IPS-NIHi7 (cell line): ENCODE measurements around the gene DTX4.

Experiments used
- DNase-seq: peaks from one replicate; pipeline ENCODE4 v3.0.0; 2012; ENCODE audit warnings: mixed read lengths; ENCODE audit errors: extremely low spot score

DTX4 gene

GRCh38 chr11:59192446-59193020 lies 20.6 kb downstream of the DTX4 start:
- DNase-seq: no peak

GRCh38 chr11:59193587-59194130 lies 21.7 kb downstream of the DTX4 start:
- no peak for DNase-seq

- no peak for DNase-seq
These were observed 23.7 kb downstream of the DTX4 start for GRCh38 chr11:59195586-59195985.

- no peak for DNase-seq
These were observed 24.8 kb downstream of the DTX4 start for GRCh38 chr11:59196777-59197176.

- no peak for DNase-seq
These were observed 26.1 kb downstream of the DTX4 start for GRCh38 chr11:59197991-59198390.

- no peak for DNase-seq
These were observed 26.8 kb downstream of the DTX4 start for GRCh38 chr11:59198726-59199125.

- no peak for DNase-seq
These were observed 27.9 kb downstream of the DTX4 start for GRCh38 chr11:59199546-59200422.

- no peak for DNase-seq
These were observed 28.5 kb downstream of the DTX4 start for GRCh38 chr11:59200423-59200746.

GRCh38 chr11:59201353-59201752 lies 29.4 kb downstream of the DTX4 start:
- DNase-seq: peak; percentile 62

GRCh38 chr11:59204746-59205145 lies 32.8 kb downstream of the DTX4 start:
- no peak for DNase-seq

GRCh38 chr11:59205648-59206047 lies 33.7 kb downstream of the DTX4 start:
- DNase-seq: no peak

GRCh38 chr11:59206635-59207034 lies 34.7 kb downstream of the DTX4 start:
- peak; percentile 76 for DNase-seq

- peak; percentile 59 for DNase-seq
These were observed 36.1 kb downstream of the DTX4 start for GRCh38 chr11:59207988-59208451.

- no peak for DNase-seq
These were observed 37.0 kb downstream of the DTX4 start for GRCh38 chr11:59208956-59209355.

GRCh38 chr11:59212222-59212621 lies 40.3 kb downstream of the DTX4 start:
- DNase-seq: no peak

GRCh38 chr11:59212744-59213631 lies 41.1 kb downstream of the DTX4 start, which contains the start of gene MPEG1:
MPEG1 (minus strand) TSS chr11:59212927; CDS start chr11:59212865, 62 bp downstream.
- no peak for DNase-seq

GRCh38 chr11:59214141-59214893 lies 42.4 kb downstream of the DTX4 start:
- no peak for DNase-seq

GRCh38 chr11:59216641-59217564 lies 45.0 kb downstream of the DTX4 start:
- no peak for DNase-seq

GRCh38 chr11:59218319-59218718 lies 46.4 kb downstream of the DTX4 start:
- no peak for DNase-seq

- DNase-seq: no peak
These were observed 47.0 kb downstream of the DTX4 start for GRCh38 chr11:59218893-59219292.
